ENCODE data around the gene YWHAB. TPM values are rescaled to one million over a fixed set of nuclear protein-coding genes. Genes with fewer than 3 reads are reported as not detected.

Gene YWHAB
- total RNA-seq, 1 donor from 2014 or later = 158 TPM

DNA sequence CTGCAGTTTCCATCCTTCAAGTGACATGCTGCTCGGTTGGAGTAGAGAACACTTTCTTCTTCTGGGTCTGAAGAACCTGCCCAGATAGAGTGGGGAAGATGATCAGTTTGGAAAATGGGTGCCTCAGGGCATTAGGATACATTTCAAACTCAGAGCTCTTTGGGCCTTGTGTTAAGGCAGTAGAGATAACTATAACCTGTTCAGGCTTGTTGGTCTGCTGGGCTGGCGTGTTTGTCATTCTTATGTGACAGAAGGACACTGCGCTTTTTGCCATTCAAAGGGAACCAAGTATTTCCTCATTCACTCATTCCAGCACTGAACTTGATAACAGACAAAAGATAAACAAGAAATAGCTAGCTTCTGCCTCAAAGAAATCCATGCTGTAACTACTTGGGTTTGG, 70.9 kb downstream of the YWHAB start:
- ATAC-seq = no peak

Other genes starting within 250 kb of the YWHAB start
- 21.8 TPM for gene ADA, start 234.0 kb upstream of the YWHAB start, total RNA-seq
- gene CCN5, start 170.3 kb upstream of the YWHAB start, total RNA-seq = 1.9 TPM
- 1.0 TPM for gene KCNK15, start 139.8 kb upstream of the YWHAB start, total RNA-seq
- gene RIMS4, start 75.2 kb upstream of the YWHAB start, total RNA-seq = 0.08 TPM
- gene PABPC1L, start 24.4 kb downstream of the YWHAB start, total RNA-seq = 10.0 TPM
- 11.4 TPM for gene TOMM34, start 74.7 kb downstream of the YWHAB start, total RNA-seq
- 15.8 TPM for gene STK4, start 80.8 kb downstream of the YWHAB start, total RNA-seq
- gene KCNS1, start 215.4 kb downstream of the YWHAB start, total RNA-seq = 0.40 TPM
- gene WFDC5, start 229.5 kb downstream of the YWHAB start, total RNA-seq = 4.3 TPM
- gene WFDC12, start 238.8 kb downstream of the YWHAB start, total RNA-seq = 5.1 TPM